ENCODE measurements around the gene CHRNA5. TPM values are rescaled to one million over a fixed set of nuclear protein-coding genes. Genes with fewer than 3 reads are reported as not detected.

Gene CHRNA5
- total RNA-seq = 6.1 and 9.4 TPM in 2 replicates

DNA sequence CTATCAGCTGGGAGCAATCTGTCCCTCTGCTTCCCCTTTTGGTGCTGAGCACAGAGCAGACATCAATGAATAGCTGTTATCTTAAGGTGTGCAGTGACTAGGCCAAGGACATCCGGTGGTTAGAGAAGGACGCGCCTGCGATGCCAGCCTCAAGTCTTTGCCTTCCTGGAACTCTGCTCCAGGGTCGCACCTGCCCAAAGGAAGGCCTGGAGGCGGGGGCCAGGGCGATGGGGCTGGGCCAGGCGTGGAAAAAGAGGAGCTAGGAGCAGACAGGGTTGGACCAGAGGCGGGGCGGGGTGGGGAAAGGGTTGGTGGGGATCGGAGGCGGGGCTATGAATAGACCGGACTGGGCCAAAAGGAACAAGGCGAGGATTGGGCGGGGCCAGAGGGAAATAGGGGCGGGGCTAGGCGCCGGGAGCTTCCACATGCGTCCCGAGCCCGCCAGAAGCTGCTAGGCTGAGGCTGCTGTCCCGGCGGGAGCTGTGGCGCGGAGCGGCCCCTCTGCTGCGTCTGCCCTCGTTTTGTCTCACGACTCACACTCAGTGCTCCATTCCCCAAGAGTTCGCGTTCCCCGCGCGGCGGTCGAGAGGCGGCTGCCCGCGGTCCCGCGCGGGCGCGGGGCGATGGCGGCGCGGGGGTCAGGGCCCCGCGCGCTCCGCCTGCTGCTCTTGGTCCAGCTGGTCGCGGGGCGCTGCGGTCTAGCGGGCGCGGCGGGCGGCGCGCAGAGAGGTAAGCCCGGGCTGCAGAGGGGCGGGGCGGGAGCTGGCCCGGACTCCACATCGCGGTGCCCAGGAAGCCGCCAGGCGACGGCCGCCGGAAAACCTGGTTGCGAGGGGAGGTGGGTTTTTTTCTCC is at the start of gene CHRNA5:
Gene CHRNA5 (plus strand): TSS at position 424 of the 854 bp plus-strand sequence. CDS start 200 bp downstream, at position 624.

GRCh38 chr15:78540141-78540870 is 25.0 kb upstream of the CHRNA5 start, which contains the start of gene PSMA4:
Gene PSMA4 (plus strand): TSS chr15:78540444. CDS start chr15:78541928, 1,484 bp downstream.

GRCh38 chr15:78620527-78621421 is 55.5 kb downstream of the CHRNA5 start, which contains the start of gene CHRNA3:
Gene CHRNA3 (minus strand): TSS chr15:78620996. CDS start chr15:78620794, 202 bp downstream.

GRCh38 chr15:78641102-78641748 is 75.9 kb downstream of the CHRNA5 start, which contains the start of gene CHRNB4:
Gene CHRNB4 (minus strand): TSS chr15:78641210. CDS start chr15:78641133, 77 bp downstream.

Other genes starting within 250 kb of the CHRNA5 start
- gene CRABP1, start 225.2 kb upstream of the CHRNA5 start, total RNA-seq = not detected in 2 replicates
- 25.7 and 31.8 TPM in 2 replicates for gene IREB2, start 127.3 kb upstream of the CHRNA5 start, total RNA-seq
- gene HYKK, start 57.9 kb upstream of the CHRNA5 start, total RNA-seq = 1.6 and 1.8 TPM in 2 replicates
- 439 and 498 TPM in 2 replicates for gene PSMA4, start 25.1 kb upstream of the CHRNA5 start, total RNA-seq
- gene CHRNA3, start 55.5 kb downstream of the CHRNA5 start, total RNA-seq = not detected in 2 replicates
- not detected in 2 replicates for gene CHRNB4, start 75.7 kb downstream of the CHRNA5 start, total RNA-seq
- gene ADAMTS7, start 245.9 kb downstream of the CHRNA5 start, total RNA-seq = 4.6 and 8.8 TPM in 2 replicates

Data from epithelial cell of umbilical artery (primary cell).